Activated CD8-positive, alpha-beta memory T cell treated with anti-CD3 and anti-CD28 coated beads for 4 hours (primary cell): ENCODE results near the gene CHCHD10.

Experiments used
- DNase-seq, 2 donors: peaks; one replicate each; pipeline ENCODE4 v3.0.0-alpha.2; 2020; ENCODE audit warnings: low read depth in 2 of 2

Gene CHCHD10

DNA sequence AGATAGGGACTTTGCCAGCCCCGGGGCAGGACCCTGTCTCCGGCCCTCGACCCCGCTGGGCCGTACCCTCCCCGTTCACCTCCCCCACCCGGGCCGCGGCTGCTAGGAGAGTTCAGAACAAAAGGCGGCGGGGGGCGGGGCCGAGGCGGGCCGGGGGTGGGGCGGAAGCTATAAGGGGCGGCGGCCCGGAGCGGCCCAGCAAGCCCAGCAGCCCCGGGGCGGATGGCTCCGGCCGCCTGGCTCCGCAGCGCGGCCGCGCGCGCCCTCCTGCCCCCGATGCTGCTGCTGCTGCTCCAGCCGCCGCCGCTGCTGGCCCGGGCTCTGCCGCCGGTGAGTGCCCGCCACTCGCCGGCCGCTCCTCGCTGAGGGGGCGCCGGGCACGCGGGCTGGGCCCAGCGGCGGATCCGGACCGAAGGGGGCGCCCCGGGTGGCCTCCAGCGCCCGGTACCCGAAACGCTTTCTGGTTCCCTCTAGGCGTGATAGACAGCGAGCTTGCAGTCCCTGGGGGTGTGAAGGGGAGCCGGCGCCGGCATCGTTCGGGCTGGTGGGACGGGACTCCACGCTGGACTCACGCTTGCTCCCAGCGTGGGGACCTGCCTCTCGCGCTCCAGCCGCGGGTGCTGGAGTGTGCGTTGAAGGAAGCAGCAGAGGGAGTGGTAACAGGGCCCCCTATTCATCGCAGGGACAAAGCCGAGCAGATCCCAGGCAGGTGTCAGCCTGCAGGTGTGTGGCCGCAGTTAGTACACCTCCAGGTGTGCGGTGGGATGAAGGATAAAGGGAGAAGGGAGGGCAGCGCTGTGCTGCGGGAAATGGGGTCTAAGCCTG lies 5.1 kb upstream of the CHCHD10 start, which contains the start of gene MMP11:
TSS of gene MMP11 (plus strand) at position 201 of the 825 bp plus-strand sequence. CDS start at position 223, 22 bp downstream.
- no peak for DNase-seq

DNA sequence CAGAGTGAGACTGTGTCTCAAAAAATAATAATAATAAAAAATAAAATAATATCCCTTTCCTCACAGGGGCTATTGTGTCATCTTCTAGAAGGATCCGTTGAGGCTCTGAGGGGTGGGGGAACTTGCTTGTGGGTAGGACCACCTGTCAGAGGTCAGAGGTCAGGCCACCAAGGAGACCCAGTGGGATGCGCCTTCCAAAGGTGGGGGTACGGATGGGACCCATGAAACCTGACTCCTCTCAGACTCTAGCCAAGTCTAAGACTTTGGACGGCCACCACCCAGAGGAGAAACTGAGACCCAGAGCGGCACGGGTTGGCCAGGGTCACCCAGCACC lies 4.5 kb upstream of the CHCHD10 start:
- no peak for DNase-seq

DNA sequence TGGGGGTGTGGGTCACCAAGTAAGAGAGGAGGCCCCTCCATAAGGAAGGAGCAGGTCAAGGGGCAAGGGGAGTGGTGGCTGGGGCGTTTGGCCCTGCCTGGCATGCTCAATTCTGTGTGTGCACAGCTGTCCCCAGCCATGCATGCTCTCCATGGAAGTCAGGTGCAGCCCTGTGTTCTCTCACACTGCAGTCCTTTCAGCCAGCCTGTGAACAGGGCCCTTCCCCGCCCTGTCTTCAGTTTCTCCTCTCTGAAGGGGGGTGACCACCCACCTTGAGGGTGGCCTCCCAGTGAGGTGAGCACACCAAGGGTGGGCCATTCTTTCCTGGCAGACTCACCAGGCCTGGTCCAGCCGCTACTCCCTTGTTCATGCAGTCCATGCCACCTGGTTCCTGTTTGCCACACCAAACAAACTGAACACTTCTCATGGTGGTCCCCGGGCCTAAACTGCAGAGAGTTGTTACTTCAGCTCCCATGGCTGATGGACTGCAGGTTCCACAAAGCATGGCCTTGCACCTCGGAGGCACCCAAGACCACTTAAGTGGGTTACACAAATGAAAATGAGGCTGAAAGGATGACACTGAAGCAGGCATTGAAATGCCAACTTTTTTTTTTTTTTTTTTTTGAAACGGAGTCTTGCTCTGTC lies 1.7 kb upstream of the CHCHD10 start:
- DNase-seq, result no peak

- DNase-seq, result no peak
Measured at GRCh38 chr22:23767303-23767672, 484 bp downstream of the CHCHD10 start.

DNA sequence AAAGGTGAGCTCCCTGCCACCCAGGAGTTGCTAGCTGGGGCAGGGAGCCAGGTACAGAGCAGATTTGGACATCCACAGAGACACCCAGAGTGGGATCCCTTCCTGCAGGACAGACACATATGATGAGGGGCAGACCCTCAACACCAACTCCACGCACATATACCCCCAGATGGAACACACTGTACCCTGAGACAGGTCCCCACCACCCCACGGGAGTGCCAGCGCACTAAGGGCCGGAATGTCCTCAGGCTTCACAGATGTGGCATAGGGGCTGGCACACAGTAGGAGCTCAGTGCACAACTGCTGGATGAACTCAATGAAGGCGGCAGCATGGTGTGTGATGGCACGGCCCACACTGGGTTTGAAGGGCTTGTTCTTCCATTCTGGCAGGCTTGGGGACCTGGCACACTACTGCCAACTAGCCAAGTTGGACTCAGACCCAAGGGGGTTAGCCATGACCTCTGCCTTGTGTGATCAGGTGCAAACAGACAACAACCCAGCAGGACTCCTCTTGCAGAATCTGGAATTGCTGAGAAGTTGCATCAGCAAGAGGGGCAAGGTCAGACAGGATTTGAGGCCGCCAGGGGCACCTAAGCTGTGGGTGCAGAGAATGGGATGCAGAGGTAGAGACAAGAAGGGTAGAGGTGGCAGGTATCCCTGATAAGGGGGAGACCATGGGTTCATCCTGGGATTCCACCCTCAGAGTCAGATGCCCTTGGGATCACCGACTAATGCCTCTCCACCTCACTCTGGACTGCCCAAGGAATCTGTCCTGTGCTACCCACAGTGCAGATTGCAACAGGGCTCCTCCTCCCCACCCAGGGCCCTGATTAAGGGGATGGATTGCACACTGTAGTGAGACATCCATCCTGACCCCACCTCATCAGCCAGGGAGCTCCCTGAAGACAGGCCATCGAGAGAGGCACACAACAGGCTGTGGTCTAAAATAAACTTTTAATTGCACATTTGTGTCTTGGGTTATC lies 2.6 kb downstream of the CHCHD10 start:
- DNase-seq, result no peak

DNA sequence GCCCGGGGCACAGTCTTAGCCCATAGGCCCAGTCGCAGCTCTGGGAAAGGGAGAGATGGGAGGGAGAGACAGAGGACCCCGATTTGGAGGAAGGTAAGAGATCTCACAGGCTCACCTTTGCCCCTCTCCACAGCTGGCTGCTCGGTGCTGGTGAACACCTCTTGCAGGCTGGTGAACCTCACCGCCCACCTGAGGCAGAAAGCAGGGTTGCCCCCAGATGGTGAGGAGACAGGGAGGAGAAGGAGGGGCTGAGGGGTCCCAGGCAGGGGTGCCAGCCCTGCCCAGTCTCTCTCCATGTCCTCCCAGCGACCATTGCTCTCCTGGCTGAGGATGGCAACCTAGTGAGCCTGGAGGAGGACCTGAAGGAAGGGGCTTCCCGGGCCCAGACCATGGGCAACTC lies 3.8 kb downstream of the CHCHD10 start:
- DNase-seq, result no peak

GRCh38 chr22:23763579-23763945 lies 4.2 kb downstream of the CHCHD10 start:
- DNase-seq, result no peak

DNA sequence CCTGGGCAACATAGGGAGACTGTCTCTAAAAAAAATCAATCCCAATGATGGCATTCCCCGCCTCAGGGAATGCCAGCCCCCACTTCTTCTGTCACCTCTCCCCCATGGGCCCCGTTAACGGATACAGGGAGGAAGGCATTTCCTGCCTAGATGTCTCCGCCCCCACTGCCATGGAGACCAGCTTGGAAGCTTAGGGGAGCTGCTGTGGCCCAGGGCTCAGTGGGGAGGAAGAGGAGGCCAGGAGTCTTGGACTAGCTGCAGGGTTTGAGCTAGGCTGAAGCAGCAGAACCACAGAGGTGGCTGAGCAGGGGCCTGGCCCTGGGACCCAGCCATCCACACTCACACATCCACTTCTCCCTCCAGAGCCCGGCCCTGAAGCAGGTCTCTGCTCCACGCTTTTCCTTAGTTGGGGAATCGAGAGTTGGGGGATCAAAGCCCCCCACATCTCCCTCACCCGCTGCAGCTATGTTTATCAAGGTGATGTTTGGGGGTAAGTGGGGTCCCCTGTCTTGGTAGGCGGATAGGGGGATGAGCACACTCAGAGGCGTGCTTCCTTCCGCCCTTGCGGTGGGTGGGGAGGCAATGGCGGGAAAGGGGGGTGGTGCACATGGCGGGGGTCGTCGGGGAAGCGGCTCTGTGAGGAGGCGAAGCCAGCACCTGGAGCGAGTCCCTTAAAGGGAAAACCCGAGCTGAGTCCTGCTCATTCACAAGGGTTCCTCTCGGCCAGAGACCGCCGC lies 4.8 kb downstream of the CHCHD10 start, which contains the start of gene C22orf15:
TSS of gene C22orf15 (plus strand) at position 149 of the 737 bp plus-strand sequence. CDS start at position 466, 317 bp downstream.
- no peak for DNase-seq

DNA sequence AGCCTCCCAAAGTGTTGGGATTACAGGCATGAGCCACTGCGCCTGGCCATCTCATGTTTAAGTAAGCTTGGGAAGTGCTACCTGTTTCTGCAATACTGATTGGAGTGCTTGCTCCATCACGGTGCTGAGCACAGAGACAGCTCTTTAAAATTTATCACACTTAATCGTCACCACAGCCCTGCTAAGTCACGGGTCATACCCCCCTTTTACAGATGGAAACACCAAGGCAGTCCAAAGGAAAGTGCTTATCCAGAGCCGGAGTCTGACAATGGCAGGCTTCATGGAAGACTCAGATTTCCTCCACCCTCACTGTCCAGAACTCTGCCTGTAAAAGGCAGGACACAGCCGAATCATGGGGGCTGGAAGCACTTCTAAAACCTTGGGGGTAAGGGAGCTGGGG lies 7.7 kb downstream of the CHCHD10 start:
- no peak for DNase-seq

DNA sequence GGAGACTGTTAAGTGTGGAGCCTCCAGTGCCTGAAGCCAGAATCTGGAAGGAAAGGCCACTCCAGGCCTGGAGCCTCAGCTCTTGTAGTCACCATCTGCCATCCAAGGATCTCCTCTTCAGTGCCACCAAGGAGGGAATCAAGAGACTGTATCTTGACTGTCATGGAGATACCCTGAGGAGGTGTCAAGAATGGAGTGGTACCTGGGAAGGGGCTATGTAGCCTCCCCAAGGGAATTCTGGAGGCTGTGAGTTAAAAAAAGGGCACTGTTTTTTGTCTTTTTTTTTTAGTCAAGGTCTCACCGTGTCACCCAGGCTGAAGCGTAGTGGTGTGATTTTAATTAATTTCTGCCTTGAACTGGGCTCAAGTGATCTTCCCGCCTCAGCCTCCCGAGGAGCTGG lies 8.2 kb downstream of the CHCHD10 start:
- no peak for DNase-seq

DNA sequence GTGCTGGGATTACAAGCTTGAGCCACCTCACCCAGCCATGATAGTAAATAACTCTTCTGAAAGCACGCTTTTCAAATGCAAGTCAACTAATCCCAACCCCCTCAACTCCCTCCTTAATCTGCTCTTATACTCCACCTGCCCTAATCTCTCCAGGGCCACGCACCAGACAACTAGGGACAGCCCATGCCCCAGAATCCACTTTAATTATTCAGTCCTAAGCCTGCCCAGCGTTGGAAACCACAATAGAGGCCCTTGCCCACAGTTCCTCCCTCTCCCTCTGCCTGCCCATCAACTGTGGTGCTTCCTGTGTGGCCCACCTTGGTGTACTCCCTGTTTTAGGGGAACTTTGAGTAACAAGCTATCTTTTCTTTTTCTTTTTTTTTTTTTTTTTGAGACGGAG lies 10.9 kb downstream of the CHCHD10 start:
- DNase-seq, result no peak

GRCh38 chr22:23755711-23756110 lies 12.1 kb downstream of the CHCHD10 start:
- no peak for DNase-seq

GRCh38 chr22:23754980-23755636 lies 12.7 kb downstream of the CHCHD10 start:
- DNase-seq, result no peak

- no peak for DNase-seq
Measured at GRCh38 chr22:23754220-23754919, 13.4 kb downstream of the CHCHD10 start, which contains the start of gene VPREB3. Gene VPREB3 (minus strand): TSS chr22:23754425. CDS start chr22:23754363, 62 bp downstream.

DNA sequence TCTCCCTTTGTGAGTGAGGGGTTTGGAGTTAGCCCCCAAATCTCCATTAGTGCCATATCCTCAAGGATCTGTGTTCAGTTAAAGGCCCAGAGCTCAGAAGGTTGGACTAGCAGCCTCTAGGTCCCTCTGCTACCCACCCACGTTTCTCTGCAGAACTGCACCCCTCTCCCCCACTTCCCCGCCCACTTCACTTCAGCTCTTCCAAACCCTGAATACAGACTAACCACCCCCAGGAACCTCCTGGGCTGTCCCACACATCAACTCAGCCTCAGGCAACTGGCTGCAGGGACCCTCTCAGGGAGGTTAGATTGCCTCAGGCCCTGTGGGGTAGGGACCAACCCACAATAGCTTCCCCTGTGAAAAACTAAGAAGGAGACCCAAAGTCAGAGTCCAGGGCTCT lies 14.4 kb downstream of the CHCHD10 start:
- DNase-seq, result no peak

DNA sequence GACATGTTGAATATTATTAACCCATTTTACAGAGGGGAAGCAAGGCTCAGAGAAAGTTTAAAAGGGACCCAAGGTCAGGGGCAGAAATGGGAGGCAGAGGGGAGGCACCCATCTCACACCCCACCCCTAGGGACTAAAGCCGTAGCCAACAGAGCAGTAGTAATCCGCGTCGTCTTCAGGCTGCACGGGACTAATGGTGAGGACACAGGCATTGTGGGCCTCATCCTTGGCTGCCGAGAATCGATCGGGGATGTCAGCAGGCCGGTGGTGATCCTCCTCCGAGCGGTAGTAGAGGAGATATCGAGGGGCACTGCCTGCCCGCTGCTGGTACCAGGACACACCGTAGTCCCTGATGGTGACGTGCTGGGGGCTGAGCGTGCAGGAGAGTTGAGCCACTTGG lies 15.0 kb downstream of the CHCHD10 start:
- no peak for DNase-seq

DNA sequence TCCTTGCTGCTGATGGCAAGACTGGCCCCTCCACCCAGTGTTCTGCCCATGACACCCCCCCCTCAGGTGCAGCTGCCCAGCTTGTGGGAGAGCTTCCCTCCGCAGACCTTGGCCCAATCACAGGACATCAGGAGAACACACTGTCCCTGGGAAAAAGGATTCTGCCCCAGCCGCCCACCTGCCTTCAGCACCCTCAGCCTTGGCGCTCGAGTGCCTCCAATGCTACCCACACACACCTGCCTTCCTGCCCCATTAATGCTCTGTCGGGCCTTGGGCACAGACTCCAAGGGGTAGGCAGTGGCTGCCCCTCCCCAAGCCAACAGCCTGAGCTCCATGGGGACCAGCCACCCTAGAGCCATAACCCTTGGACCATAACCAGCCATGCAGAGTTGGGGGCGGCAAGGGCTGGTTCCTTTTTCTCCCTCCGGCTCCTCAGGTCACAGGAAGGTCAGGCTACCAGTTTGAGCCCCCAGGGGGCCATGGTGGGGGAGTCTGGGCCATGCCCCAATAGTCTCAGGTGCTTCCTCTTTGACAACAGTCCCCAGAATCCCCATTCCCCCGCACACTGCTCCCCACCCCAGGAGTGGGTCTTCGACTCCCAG lies 15.6 kb downstream of the CHCHD10 start:
- DNase-seq, result no peak

GRCh38 chr22:23751441-23751996 lies 16.3 kb downstream of the CHCHD10 start:
- DNase-seq, result no peak

DNA sequence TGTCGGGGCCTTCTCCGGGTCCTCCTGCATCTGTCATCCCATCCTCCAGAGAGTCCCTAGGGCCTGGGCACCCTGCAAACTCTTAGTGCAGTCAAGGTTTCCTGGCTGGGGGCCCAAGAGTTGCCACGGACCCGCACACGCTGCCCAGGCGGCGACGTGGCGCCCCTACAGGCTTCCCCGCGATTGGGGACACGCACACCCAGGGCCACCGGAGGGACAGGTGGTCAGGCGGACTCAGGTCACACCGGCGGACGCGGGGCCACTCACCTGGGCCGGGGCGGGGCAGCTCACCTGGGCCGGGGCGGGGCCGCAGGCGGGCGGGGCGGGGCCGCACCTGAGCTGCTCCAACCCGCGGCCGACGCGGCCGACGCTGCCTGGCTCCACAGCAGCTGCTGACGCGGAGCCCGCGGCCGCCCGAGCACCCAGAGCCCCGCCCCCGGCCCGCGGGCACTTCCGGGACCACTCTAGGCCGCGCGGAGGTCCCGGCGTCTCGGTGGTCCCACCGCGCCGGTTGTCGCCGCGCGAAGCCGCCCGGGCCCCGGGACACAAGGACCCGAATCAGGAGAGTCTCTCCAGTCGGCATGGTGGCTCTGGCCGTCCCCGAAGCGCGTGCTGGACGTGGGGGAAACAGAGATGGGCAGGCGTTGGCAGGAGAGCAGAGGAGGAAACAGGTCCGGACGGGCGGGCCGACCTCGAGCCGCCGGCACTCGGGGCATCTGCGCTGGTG lies 16.9 kb downstream of the CHCHD10 start, which contains the start of gene ZNF70:
TSS of gene ZNF70 (minus strand) at position 399 of the 727 bp plus-strand sequence. CDS start 5,972 bp downstream, outside the sequence.
- peak; percentile 66 to 71 for DNase-seq
